HG03378 (cell line): ENCODE data around the gene FOXK1.

Experiments
- ATAC-seq: cut with Tn5 transposase; IDR thresholded peaks from one replicate; pipeline ENCODE4 v1.9.1; 2021; ENCODE audit warnings: mild to moderate bottlenecking, moderate library complexity; ENCODE audit not compliant: unreplicated experiment

Gene FOXK1

GRCh38 chr7:4694305-4694704 is 12.2 kb downstream of the FOXK1 start:
- ATAC-seq: no peak

DNA sequence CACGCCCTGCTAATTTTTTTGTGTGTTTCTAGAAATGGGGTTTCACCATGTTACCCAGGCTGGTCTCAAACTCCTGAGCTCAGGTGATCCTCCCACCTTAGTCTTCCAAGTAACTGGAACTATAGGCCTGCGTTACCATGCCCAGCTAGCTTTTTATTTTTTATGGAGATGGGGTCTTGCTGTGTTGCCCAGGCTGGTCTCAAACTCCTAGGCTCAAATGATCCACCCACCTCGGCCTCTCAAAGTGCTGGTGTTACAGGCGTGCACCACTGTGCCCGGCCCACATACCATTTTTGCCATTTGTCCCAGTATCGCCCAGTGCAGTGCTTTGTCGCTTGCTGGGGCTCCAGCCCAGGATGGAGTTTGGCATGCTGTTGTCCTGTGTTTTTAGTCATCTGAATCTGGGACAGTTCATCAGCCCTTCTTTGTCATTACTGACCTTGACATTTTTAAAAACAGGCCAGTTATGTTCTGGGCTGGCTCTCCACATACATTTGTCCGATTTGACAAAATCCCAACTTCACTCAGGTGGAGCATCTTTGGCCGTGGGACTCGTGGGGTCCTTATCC is 16.7 kb downstream of the FOXK1 start:
- ATAC-seq: no peak

GRCh38 chr7:4699841-4700240 is 17.7 kb downstream of the FOXK1 start:
- no peak for ATAC-seq

DNA sequence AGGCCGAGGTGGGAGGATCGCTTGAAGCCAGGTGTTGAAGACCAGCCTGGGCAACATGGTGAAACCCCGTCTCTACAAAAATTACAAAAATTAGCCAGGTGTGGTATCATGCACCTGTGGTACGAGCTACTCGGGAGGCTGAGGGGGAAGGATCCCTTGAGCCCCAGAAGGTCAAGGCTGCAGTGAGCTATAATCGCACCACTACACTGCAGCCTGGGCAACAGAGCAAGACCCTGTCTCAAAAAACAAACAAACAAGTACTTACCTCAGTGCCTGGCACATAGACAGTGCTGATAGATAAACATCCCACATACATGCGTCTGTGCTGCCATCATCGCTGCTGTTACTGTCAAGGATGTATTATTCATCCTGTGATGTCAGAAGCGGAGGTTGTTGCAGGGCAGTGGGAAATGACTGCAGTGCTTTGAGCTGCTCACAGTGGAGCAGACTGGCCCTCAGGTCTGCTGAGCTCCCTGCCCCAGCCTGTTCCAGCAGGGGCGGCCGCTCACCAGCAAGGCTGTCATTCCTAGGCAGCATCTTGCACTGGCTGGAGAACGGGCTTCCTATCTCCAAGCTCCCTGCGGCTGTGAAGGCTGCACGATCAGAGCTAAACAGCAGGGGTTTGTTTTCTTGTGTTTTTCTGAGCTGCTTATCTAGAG is 18.6 kb downstream of the FOXK1 start:
- no peak for ATAC-seq

DNA sequence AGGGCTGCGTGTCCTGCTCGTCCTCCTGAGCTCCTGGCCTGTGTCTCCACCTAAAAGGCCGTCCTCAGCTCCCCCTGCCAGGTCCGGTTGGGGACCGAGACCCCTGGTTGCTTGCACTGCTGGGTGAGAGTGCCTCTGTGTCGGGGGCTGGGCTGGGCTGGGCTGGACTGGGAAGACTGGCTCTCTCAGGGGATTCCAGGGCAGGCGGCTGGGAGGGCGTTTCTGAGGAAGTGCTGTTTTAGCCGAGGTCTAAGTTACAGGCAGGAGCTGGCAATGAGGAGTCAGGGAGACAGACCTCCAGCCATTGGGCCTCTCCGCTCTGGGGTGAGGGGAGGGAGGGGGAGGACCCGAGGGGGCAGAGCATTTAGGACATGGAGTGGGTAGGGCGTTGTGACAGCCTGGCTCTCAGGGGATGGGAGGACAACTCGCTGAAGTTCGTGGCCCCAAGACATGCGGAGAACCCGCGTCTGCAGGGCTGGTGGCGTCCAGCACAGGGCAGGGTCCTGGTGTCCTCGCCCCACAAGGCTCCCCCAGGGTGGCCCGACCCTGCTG is 20.9 kb downstream of the FOXK1 start:
- no peak for ATAC-seq

- no peak for ATAC-seq
Measured at GRCh38 chr7:4703532-4703931, 21.4 kb downstream of the FOXK1 start.

- ATAC-seq: no peak
Measured at GRCh38 chr7:4706384-4707216, 24.5 kb downstream of the FOXK1 start.

DNA sequence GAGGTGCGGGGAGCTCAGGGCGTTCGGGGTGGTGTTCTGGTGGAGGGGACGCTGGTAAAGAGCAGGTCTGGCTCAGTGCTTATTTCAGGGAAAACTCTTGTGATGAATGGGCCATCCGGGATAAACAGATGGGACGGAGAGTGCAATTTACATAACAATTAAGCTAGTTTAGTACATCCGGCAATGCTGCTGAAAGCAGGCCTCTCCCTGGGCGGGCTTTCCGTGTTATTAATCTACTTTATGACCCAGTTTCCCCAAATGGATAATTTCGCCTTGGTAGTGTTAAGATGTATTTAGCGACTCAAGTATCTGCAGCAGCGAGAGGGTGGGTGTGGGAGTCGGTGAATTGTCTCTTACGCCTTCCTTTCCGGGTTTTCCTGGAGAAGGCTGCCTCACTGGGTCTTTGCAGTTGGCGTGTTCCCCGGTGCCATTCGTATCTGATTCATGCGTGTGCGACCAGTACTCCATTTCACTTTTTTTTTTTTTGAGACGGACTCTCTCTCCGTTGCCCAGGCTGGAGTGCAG is 25.2 kb downstream of the FOXK1 start:
- no peak for ATAC-seq

DNA sequence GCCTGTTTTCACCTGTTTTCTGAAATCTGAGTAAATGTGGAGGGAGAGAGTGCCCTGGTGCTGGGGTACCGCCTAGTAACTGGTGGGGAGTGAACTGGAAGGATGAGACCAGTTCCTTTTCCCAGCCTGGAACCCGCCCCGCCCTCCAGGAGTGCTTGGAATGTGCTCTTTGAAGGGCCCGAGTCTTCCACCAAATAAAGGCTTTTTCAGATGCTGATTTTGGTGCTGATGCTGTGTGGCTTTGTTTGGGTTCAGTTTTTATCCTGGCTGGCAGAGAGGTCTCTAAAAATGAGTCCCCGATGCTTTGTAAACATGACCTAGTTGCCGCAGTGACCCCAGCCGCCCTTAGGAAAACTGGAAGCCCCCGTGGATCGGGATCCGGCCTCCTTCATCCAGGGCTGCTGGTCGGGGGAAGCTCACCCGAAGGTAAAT is 25.9 kb downstream of the FOXK1 start:
- no peak for ATAC-seq

- no peak for ATAC-seq
Measured at GRCh38 chr7:4709187-4709586, 27.1 kb downstream of the FOXK1 start.

GRCh38 chr7:4711093-4711492 is 29.0 kb downstream of the FOXK1 start:
- ATAC-seq: no peak

GRCh38 chr7:4711634-4712033 is 29.5 kb downstream of the FOXK1 start:
- ATAC-seq: no peak

- peak; percentile 54 for ATAC-seq
Measured at GRCh38 chr7:4712281-4713182, 30.4 kb downstream of the FOXK1 start.

DNA sequence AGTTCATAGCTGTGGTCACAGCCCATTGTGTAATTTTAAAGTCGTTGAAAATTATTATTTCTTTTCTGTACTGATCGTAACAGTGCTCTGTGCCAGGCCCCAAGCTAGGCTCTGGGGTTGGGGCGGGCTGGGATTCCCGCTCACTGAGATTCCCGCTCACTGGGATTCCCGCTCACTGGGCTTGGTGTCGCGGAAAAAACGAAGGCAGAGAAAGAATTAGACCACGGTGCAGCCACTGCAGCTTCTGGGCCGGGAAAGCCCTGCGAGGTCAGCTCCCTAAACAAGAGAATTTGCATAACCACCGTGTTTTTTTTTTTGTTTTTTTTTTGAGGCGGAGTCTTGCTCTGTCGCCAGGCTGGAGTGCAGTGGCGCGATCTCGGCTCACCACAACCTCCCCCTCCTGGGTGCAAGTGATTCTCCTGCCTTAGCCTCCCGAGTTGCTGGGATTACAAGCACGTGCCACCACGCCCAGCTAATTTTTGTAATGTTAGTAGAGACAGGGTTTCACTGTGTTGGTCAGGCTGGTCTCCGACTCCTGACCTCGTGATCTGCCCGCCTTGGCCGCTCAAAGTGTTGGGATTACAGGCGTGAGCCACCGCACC is 31.2 kb downstream of the FOXK1 start:
- peak; percentile 78 for ATAC-seq

- no peak for ATAC-seq
Measured at GRCh38 chr7:4714161-4714700, 32.1 kb downstream of the FOXK1 start.

- ATAC-seq: no peak
Measured at GRCh38 chr7:4714767-4715409, 32.8 kb downstream of the FOXK1 start.

DNA sequence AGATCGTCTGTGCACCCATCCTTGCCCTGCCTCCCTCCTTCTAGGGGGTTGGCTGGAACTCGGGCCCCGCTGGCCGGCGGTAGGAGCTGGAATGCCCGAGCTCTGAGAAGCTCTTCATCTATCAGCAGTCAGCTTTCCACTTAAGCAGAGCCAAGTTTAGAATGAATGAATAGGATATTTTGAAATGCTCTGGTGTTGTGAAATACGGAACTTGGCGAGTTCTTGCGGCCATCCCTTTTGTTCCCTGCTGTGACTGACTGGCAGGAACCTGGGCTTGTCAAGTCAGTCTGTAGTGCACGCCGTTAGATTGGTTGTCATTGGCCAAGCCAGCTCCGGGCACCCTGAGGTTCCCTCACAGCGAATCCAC is 33.3 kb downstream of the FOXK1 start:
- no peak for ATAC-seq

GRCh38 chr7:4716946-4717795 is 35.1 kb downstream of the FOXK1 start:
- no peak for ATAC-seq
